ENCODE data around the gene SPHK2.
"Not testable (repeated sequence)": the region's sequence is repeated elsewhere in the genome, so short reads cannot be mapped to it uniquely, and the experiment has no call there.

The SPHK2 gene

GRCh38 chr19:48658483-48658882, 39.2 kb downstream of the SPHK2 start:
- DNase-seq (ENCODE audit: low read depth, low spot score): no peak

GRCh38 chr19:48659768-48660167, 40.5 kb downstream of the SPHK2 start:
- no peak for DNase-seq (ENCODE audit: low read depth, low spot score)

GRCh38 chr19:48660852-48661710, 41.8 kb downstream of the SPHK2 start:
- DNase-seq (ENCODE audit: low read depth, low spot score): peak; percentile 70

GRCh38 chr19:48661711-48662090, 42.4 kb downstream of the SPHK2 start:
- no peak for DNase-seq (ENCODE audit: low read depth, low spot score)

- no peak for DNase-seq (ENCODE audit: low read depth, low spot score)
Observed at GRCh38 chr19:48663667-48664066, 44.4 kb downstream of the SPHK2 start.

- no peak for DNase-seq (ENCODE audit: low read depth, low spot score)
Observed at GRCh38 chr19:48664476-48664875, 45.2 kb downstream of the SPHK2 start.

- no peak for DNase-seq (ENCODE audit: low read depth, low spot score)
Observed at GRCh38 chr19:48665786-48666185, 46.5 kb downstream of the SPHK2 start.

GRCh38 chr19:48668332-48668731, 49.0 kb downstream of the SPHK2 start:
- no peak for DNase-seq (ENCODE audit: low read depth, low spot score)

GRCh38 chr19:48668761-48669160, 49.5 kb downstream of the SPHK2 start:
- DNase-seq (ENCODE audit: low read depth, low spot score): no peak

GRCh38 chr19:48669903-48670668, 50.8 kb downstream of the SPHK2 start:
- no peak for DNase-seq (ENCODE audit: low read depth, low spot score)

GRCh38 chr19:48670699-48671445, 51.6 kb downstream of the SPHK2 start:
- no peak for DNase-seq (ENCODE audit: low read depth, low spot score)

- DNase-seq (ENCODE audit: low read depth, low spot score): no peak
Observed at GRCh38 chr19:48671446-48671995, 52.2 kb downstream of the SPHK2 start.

- no peak for DNase-seq (ENCODE audit: low read depth, low spot score)
Observed at GRCh38 chr19:48672994-48673393, 53.7 kb downstream of the SPHK2 start, which contains the start of gene NTN5. Gene NTN5 (minus strand): TSS chr19:48673017. CDS start chr19:48670986, 2,031 bp downstream.

- DNase-seq (ENCODE audit: low read depth, low spot score): no peak
Observed at GRCh38 chr19:48673436-48674100, 54.3 kb downstream of the SPHK2 start.

- DNase-seq (ENCODE audit: low read depth, low spot score): no peak
Observed at GRCh38 chr19:48674216-48674809, 55.0 kb downstream of the SPHK2 start.

GRCh38 chr19:48674921-48675824, 55.9 kb downstream of the SPHK2 start:
- peak; percentile 57 for DNase-seq (ENCODE audit: low read depth, low spot score)

- DNase-seq (ENCODE audit: low read depth, low spot score): no peak
Observed at GRCh38 chr19:48676487-48676886, 57.2 kb downstream of the SPHK2 start.

GRCh38 chr19:48676887-48677286, 57.6 kb downstream of the SPHK2 start:
- DNase-seq (ENCODE audit: low read depth, low spot score): no peak

GRCh38 chr19:48678201-48678600, 58.9 kb downstream of the SPHK2 start:
- no peak for DNase-seq (ENCODE audit: low read depth, low spot score)

GRCh38 chr19:48680006-48680405, 60.7 kb downstream of the SPHK2 start:
- not testable (repeated sequence) for DNase-seq (ENCODE audit: low read depth, low spot score)
